GM19455 (cell line): Measurements from ENCODE around the gene ALG9.

Experiments used
- ATAC-seq: cut with Tn5 transposase; IDR thresholded peaks from one replicate; pipeline ENCODE4 v1.9.1; 2021; ENCODE audit not compliant: unreplicated experiment

The ALG9 gene

DNA sequence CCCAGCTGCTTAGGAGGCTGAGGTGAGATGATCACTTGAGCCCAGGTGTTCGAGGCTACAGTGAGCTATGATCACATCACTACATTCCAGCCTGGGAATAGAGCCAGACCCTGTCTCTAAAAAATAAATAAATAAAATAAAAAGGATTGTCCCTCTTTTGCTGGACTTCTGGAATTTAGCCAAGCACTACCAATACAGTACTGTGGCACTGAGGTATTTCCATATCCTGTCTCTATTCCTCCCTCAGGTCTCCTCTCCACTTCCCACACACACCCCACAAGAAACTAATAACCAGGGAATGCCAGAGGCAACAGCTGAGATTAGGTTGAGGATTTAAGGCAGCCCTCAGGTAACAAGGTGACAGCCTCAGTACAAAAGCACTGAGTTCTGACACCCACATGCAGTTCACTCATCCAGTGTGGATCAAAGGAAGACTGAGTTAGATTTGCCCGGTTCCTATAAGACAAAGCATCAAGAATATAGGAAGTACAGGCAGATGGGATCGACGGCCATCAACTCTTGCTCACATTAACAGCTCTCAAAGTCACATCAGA lies 100.7 kb downstream of the ALG9 start:
- ATAC-seq = no peak

DNA sequence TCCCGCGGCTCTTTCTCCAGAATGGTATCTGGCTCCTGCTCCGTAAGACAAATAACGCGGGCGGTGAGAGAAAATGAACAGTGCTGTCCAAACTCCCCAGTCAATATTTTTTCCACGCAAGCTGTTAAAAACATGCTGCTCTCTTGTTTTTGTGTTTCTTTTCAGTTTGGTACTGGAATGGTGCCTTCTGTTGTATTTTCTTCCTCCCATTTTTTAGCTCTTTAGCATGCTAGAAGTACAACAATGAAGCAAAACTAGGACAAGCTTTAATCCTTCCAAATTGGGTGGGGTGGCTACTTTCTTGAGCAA lies 104.6 kb downstream of the ALG9 start:
- ATAC-seq = peak; percentile 12

- ATAC-seq = peak; percentile 90
These were observed 105.2 kb downstream of the ALG9 start, which contains the start of gene PPP2R1B for GRCh38 chr11:111765984-111766833. Gene PPP2R1B, minus strand, starts transcription at chr11:111766389. Its CDS starts 28 bp downstream, at chr11:111766361.

GRCh38 chr11:111765320-111765983 lies 105.9 kb downstream of the ALG9 start:
- peak; percentile 46 for ATAC-seq

- no peak for ATAC-seq
These were observed 106.8 kb downstream of the ALG9 start for GRCh38 chr11:111764621-111765020.

- ATAC-seq = no peak
These were observed 108.3 kb downstream of the ALG9 start for GRCh38 chr11:111762981-111763643.

- ATAC-seq = no peak
These were observed 108.9 kb downstream of the ALG9 start for GRCh38 chr11:111762526-111762925.

DNA sequence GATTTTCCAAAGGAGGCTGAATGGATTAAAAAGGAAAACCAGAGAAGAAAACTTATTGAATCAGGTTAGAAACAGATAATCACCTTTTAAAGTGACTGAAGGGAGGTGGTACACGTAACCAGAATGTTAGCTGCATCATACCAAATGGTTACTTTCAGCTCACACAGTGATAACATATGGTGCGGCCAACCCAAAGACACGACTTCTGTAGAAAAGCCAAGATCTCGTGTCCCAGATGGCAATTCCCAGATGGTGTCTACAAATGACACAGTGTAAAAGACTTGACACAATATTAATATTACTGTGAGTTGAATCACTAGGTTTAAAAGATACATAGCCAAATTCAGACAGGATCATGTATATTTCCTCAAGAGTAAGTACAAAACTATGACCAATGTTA lies 110.3 kb downstream of the ALG9 start:
- no peak for ATAC-seq

DNA sequence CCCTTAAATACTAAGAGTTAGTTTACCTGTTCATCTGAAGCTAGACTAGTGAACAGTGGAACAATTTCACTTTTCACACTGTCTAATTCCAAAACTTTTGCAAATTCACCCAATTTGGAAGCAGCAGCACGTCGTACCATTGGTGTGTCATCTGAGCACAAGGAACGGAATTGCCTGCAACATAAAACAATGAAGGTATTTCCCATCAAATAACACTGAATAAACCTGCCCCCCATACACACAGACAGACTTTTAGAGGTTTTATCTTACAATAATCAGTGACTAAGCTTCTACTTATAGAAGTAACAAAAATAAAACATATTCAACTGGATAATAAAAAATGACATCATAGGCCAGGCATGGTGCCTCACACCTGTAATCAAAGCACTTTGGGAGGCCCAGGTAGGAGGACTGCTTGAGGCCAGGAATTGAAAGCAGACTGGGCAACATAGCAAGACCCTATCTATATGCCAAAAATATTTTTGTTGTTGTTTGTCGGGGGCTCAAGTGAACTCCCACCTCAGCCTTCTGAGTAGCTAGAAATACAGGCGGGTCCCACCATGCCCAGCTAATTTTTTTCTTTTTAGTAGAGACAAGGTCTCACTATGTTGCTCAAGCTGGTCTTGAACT lies 111.5 kb downstream of the ALG9 start:
- ATAC-seq = no peak

DNA sequence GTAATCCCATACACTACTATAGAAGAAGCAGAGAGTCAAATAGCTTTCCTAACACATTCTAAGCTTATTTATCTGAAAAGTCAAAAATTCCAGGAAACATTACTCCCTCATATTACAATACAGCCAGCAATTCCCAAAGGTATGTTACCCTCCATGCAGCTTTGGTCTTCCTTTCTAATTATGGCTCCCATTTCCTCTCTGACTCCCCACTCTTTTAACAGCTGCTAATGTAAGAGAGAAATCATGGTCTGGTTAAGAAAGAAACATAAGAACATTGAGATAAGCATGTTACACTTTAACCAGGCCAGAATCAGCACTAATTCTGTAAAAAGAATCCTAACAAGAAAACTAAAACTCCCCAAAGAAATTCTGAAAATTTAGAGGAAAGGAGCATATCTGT lies 112.0 kb downstream of the ALG9 start:
- ATAC-seq = no peak

DNA sequence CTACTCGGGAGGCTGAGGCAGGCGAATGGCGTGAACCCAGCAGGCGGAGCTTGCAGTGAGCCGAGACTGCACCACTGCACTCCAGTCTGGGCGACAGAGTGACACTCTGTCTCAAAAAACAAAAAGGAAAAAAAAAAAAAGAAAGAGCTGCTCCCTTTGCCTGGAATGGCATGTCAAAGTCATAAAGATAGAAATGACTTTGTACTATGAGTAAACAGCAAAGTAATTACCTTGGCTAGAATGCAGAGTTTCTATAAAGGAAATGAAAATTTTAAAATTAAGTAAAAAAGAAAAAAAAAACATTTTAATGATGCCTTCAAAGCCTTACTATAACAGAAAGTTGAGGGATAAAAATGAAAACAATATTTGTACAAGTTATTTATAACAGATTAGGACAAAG lies 115.3 kb downstream of the ALG9 start:
- ATAC-seq = no peak

DNA sequence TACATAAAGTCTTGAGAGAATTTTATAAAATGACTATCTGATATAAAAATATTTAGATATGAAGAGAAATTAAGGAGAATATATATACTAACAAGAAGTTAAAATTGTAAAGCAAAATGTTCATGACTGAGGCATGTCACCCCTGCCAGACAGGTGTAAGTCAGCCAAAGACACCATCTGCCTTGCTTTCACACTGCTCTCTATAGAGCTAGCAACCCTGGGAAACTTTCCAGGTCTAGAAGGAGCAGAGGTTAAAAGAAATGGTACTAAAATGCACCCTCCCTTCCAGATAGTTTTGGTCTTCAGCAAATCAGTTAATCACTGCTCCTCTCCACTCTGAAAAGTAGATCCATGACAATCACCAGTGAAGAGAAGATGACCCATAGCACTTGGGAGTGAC lies 121.7 kb downstream of the ALG9 start:
- no peak for ATAC-seq

GRCh38 chr11:111748035-111748804 lies 123.2 kb downstream of the ALG9 start:
- ATAC-seq = no peak

DNA sequence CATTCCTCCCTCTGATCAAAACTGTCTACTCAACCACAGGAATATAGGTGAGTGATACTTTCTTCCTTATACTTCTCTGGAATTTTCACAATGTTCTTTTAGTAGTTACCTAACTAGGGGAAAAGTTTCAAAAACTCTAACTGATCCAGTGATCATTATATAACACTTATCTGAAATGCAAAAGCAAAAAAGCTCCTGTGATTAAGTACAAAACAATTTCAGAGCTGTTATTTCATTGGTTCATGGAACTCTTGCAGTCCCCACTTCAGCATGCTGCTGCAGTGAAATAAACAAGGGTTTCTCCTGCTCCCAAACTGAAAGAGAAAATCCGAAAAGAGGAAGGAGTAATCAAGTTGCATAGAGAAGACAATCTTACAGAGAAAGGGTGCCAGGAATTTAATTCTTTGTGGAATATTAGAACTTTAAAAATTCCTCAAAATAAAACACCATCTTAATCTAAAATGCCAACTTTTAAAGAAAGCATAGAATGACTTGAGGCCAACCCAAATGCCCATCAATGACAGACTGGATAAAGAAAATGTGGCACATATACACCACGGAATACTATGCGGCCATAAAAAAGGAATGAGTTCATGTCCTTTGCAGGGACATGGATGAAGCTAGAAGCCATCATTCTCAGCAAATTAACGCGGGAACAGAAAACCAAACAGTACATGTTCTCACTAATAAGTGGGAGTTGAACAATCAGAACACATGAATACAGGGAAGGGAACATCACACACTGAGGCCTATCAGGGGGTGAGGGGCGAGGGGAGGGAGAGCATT lies 125.5 kb downstream of the ALG9 start:
- no peak for ATAC-seq

GRCh38 chr11:111743700-111744099 lies 127.7 kb downstream of the ALG9 start:
- no peak for ATAC-seq

DNA sequence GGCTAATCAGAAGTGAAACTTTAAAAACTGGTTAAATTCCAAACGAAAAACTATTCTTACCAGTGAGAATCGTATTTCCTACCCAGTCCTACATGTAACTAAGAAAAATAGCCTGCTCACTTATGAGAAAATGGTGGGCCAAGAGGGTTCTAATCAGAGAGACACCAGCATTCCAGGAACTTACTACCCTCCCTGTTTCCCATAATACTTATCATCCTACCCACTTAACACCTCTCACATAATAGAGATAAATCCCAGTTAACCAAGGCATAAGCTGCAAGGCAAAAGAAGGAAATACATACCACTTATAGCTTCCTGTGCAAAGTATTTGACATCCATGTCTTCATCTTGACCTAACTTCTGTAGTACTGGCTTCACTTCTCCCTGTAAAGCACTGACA lies 129.6 kb downstream of the ALG9 start:
- ATAC-seq = no peak

GRCh38 chr11:111739299-111739698 lies 132.1 kb downstream of the ALG9 start:
- no peak for ATAC-seq

DNA sequence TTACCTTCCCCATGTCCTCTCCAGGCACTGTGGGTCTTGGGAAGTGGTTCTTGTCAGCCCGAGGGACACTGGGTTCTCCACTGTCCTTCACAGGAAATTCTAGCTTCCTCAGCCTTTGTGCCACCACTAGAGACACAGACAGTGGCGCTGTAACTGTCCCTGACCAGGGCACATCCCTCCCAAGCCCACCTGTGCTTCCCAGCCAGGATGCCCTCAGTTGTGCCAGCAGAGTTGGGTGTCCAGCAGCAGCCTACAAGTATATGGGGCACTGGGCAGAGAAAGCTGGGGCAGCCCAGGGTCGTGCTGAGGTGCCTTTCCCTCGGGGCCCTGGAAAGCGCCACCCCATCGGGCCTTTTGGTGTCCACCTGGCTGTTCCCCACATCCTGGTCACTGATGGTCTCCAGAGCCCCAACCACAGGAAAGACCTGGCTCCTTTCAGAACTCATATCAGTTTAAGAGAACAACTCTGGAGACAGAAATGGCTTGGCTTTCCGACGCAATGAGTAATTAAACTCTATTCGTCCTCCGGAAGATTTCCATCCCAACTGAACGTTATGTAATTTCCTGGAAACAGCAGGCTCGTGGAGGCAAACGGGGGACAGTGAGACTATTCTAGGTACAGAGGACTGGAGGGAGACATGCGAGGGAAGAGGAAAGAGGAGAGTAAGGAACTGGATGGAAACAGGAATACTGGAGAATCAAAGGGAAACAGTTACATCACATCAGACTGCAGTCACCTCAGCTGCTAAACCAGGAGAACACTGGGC lies 133.8 kb downstream of the ALG9 start:
- no peak for ATAC-seq
